ACC112 (cell line): ENCODE data around the gene NRL.

Experiments
- H2AFZ ChIP-seq: fragments of 200-600 bp; sonication (generic); one replicate; pipeline ENCODE4 v1.6.0; 2017; ENCODE audit warnings: antibody characterized with exemption, low read length; ENCODE audit not compliant: unreplicated experiment
- H3K27ac ChIP-seq: fragments of 200-600 bp; sonication (generic); 2 replicates; pipeline ENCODE4 v1.5.1; 2014; ENCODE audit warnings: low read depth, mild to moderate bottlenecking, antibody characterized with exemption, low read length, moderate library complexity
- H3K27me3 ChIP-seq: fragments of 200-600 bp; sonication (generic); 2 replicates; pipeline ENCODE4 v1.6.1; 2014; ENCODE audit warnings: mild to moderate bottlenecking, antibody characterized with exemption, low read length, moderate library complexity, mixed read lengths; ENCODE audit not compliant: insufficient read depth
- H3K36me3 ChIP-seq: fragments of 200-600 bp; sonication (generic); 2 replicates; pipeline ENCODE4 v1.6.1; 2016; ENCODE audit warnings: mild to moderate bottlenecking, antibody characterized with exemption, low read length, moderate library complexity, mixed read lengths; ENCODE audit not compliant: insufficient read depth
- H3K4me1 ChIP-seq: fragments of 200-600 bp; sonication (generic); one replicate; pipeline ENCODE4 v1.6.1; 2016; ENCODE audit warnings: low read length, mixed read lengths; ENCODE audit not compliant: insufficient read depth, unreplicated experiment, control insufficient read depth
- H3K4me3 ChIP-seq: fragments of 200-600 bp; sonication (generic); 2 replicates; pipeline ENCODE4 v1.5.1; 2014; ENCODE audit warnings: mild to moderate bottlenecking, low read depth, low read length
- H3K79me2 ChIP-seq: fragments of 200-600 bp; sonication (generic); one replicate; pipeline ENCODE4 v1.6.0; 2016; ENCODE audit warnings: low read length; ENCODE audit not compliant: control insufficient read depth, unreplicated experiment, insufficient read depth

Gene NRL

DNA sequence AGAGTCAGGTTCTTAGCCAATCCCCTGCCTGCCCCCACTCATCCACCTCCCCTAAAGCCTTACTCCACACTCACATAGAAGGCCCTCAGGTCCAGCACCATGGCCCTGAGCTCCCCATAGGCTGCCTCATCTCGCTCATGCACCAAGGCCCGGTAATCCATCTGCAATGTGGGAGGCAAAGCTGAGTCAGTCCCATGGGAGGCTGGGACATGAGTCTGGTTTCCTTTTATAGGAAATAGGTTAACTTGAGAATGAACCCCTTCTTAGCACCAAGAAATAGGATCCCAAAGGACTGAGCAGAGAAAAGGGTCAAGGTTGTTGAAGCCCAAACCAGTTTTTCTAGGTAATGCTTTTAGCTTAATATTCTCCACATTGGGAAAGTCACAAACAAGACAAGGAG, 28.8 kb upstream of the NRL start:
- Histone ChIP-seq H3K4me1 (peaks cover 48% of the 10 kb centered on the region), H3K79me2 (peaks cover 60% of the 10 kb centered on the region), H3K27ac (peak overlapping the region; percentile 68), H3K36me3 (peaks cover 26% of the 10 kb centered on the region), H2AFZ (no peak overlapping the region), H3K27me3 (no peaks in the 10 kb centered on the region), H3K4me3 (peak overlapping the region; percentile 40)

DNA sequence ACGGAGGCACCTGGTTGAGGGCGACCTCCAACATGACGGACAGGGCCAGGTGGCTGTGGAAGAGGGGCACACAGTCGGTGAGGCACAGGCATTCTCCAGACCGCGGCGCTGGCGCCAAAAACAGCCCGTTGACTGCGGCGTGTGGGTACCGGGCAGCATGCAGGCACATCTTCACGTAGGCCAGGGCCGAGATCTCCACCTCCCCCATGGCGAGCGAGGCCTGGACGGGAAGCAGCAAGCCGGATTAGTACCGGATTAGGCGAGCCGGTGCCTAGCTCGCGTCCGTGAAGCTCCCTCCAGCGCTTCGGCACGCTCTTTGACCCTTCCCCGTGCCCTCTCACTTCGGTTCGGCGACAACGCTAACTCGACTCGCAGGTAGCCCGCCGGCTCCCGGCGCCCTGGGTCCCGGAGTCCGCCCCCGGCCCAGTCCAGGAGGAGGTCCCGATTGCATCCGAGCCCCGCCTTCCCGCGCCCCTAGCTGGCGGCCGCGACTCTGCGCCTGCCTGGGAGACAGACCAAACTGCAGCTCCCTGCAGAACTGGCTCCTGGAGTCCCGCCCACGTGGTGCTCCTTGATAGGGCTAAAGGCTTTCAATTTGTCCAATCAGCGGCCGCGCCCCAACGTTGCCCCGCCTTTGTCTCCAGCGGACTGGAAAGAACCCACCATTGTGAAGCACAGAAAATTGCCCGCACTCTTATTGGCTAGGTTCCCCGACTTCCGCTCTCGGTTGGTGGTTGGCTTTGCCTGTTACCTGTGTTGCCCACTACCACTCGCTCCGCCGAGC, 26.5 kb upstream of the NRL start, which contains the start of gene EMC9:
EMC9 (minus strand) TSS at position 495 of the 784 bp plus-strand sequence; CDS start at position 208, 287 bp downstream.
- H3K79me2 ChIP-seq: peaks cover 69% of the 10 kb centered on the region
- peak within 1 kb of the TSS; percentile 60 for H3K27ac ChIP-seq
- H3K36me3 ChIP-seq: peaks cover 26% of the 10 kb centered on the region

DNA sequence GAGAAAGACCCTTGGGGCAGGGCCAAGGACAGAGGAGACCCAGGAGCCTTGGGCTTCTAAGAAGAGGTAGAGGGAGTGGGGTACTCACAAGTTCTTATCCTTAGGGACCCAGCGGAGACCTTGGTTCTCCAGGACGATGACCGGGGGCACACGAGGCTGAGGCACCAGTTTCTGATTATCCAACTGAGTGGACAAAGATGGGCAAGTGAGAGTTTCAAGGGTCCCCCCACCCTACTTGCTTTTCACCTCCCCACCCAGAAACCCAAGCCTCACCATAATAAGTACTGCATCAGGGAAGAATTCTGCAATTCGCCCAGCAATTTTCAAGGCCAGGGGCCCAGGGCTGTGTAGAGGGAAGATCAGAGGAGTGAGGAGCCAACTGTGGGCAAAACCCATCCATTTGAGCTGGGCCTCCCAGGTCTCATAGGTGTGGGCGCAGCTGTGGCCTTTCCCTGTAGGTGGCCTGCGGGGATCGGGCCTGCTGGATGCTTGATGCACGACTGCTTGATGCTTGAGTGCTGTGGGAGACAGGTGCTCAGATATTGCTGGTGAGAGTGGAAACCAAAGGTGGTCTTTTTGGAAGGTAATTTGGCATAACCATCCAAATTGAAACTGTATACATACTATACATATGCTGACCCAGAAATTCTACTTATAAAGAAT, 24.7 kb upstream of the NRL start:
- Histone ChIP-seq H2AFZ (no peak overlapping the region), H3K4me1 (peaks cover 48% of the 10 kb centered on the region), H3K27me3 (no peaks in the 10 kb centered on the region), H3K36me3 (peaks cover 21% of the 10 kb centered on the region), H3K79me2 (peaks cover 53% of the 10 kb centered on the region), H3K4me3 (peak overlapping the region; percentile 94), H3K27ac (no peak overlapping the region)

More for the DNA sequence above, 26.5 kb upstream of the NRL start, which contains the start of gene EMC9:
- Histone ChIP-seq H3K27me3 (no peaks in the 10 kb centered on the region), H2AFZ (peak within 1 kb of the TSS; percentile 57), H3K4me3 (peak within 1 kb of the TSS; percentile 94), H3K4me1 (peaks cover 60% of the 10 kb centered on the region)

DNA sequence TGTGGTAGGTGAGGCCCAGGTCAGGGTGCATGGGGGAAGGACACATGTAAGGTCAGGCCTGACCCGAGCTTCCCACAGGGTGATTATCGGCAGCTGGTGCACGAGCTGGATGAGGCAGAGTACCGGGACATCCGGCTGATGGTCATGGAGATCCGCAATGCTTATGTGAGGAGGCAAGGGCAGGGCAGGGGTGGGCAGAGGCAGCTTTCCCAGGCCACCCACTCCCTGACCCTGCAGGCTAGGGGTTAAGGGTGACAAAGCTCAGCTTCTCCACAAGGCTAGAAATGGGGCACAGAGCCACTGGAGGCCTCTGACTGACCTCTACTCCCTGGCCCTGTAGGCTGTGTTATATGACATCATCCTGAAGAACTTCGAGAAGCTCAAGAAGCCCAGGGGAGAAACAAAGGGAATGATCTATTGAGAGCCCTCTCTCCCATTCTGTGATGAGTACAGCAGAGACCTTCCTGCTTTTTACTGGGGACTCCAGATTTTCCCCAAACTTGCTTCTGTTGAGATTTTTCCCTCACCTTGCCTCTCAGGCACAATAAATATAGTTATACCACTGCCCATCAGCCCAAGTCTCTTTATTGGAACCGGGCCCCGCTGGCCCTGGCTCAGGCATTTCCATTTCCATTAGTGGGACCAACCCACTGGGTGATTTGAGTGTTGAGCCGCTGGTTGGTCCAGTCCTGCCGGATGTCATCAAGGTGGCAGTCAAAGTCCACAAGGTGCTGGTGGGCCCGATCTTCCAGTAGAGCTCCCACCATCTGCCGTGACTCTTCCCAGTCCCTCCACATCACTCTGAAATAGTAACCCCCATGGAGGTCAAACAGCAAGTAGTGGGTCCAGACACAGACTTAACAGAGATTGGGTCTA, 23.9 kb upstream of the NRL start:
- Histone ChIP-seq H2AFZ (no peak overlapping the region), H3K4me1 (peaks cover 40% of the 10 kb centered on the region), H3K79me2 (peaks cover 46% of the 10 kb centered on the region), H3K36me3 (peaks cover 14% of the 10 kb centered on the region), H3K27me3 (no peaks in the 10 kb centered on the region), H3K4me3 (peak overlapping the region; percentile 94; the same call in 1 of the 2 replicates), H3K27ac (0 out of 2 replicates have a peak overlapping the region, but pooled peaks have one; percentile 9)

DNA sequence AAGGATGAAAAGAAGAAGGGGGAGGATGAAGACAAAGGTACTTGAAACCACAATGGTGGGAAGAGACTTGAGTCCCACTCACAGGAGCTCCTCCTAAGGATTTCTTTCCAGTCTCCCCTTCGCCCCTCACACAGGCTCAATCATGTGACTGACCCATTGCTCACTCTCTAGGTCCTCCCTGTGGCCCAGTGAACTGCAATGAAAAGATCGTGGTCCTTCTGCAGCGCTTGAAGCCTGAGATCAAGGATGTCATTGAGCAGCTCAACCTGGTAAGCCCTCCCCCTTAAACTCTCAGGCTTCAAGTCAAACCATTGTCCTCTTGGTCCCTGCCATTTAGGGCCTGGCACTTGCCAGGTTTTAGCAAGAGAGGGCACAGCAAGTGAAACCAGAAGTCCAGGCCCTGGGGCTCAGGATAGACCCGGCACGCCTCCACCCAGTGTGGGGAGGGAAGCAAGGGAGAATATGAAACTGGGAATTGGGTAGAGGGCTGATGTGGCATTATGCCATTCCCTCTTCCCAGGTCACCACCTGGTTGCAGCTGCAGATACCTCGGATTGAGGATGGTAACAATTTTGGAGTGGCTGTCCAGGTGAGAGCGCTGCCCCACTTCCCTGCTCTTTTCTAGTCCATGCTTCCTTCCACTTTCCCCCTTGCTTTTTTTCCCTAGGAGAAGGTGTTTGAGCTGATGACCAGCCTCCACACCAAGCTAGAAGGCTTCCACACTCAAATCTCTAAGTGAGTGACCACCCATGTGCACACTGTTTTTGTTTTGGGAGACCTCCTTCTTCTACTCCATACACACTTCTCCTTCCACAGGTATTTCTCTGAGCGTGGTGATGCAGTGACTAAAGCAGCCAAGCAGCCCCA, 23.0 kb upstream of the NRL start:
- Histone ChIP-seq H3K4me1 (peaks cover 31% of the 10 kb centered on the region), H3K27me3 (no peaks in the 10 kb centered on the region), H3K36me3 (peaks cover 9% of the 10 kb centered on the region; the same call in 1 of the 2 replicates), H3K79me2 (peaks cover 46% of the 10 kb centered on the region), H3K4me3 (peak overlapping the region; percentile 93), H3K27ac (no peak overlapping the region), H2AFZ (no peak overlapping the region)

DNA sequence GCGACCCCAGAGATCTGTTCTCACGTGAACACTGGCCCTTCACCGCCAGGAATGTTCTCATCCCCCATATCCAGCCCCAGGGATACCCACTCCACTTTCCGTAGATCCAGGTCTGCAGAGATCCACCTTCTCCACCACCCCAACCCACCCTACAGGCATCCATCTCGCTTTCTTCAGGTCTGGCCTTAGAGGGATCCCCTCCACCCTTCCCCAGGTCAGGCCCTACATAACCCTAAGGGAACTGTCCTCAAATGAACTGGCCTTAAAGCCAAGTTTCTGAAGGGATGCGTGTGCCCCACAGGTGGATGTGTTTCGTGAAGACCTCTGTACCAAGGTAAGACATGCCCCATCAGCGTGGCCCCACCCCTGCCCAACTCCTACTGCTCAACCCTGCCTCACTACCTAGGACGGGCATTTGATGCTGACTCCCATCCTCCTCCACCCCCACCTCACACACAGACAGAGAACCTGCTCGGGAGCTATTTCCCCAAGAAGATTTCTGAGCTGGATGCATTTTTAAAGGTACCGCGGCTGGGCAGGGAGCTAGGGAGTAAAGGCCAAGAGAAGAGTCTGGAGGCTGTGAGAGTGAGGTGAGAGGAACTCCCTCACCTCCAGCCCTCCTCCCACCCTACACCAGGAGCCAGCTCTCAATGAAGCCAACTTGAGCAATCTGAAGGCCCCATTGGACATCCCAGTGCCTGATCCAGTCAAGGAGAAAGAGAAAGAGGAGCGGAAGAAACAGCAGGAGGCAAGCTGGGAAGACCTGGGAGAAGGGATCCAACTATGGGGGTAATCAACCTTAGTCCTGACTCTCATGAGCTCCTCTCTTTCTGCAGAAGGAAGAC, 22.2 kb upstream of the NRL start:
- Histone ChIP-seq H3K27ac (no peak overlapping the region), H2AFZ (no peak overlapping the region), H3K79me2 (peaks cover 46% of the 10 kb centered on the region), H3K36me3 (peaks cover 6% of the 10 kb centered on the region; the same call in 1 of the 2 replicates), H3K4me1 (peaks cover 30% of the 10 kb centered on the region), H3K27me3 (no peaks in the 10 kb centered on the region), H3K4me3 (peak overlapping the region; percentile 93)

DNA sequence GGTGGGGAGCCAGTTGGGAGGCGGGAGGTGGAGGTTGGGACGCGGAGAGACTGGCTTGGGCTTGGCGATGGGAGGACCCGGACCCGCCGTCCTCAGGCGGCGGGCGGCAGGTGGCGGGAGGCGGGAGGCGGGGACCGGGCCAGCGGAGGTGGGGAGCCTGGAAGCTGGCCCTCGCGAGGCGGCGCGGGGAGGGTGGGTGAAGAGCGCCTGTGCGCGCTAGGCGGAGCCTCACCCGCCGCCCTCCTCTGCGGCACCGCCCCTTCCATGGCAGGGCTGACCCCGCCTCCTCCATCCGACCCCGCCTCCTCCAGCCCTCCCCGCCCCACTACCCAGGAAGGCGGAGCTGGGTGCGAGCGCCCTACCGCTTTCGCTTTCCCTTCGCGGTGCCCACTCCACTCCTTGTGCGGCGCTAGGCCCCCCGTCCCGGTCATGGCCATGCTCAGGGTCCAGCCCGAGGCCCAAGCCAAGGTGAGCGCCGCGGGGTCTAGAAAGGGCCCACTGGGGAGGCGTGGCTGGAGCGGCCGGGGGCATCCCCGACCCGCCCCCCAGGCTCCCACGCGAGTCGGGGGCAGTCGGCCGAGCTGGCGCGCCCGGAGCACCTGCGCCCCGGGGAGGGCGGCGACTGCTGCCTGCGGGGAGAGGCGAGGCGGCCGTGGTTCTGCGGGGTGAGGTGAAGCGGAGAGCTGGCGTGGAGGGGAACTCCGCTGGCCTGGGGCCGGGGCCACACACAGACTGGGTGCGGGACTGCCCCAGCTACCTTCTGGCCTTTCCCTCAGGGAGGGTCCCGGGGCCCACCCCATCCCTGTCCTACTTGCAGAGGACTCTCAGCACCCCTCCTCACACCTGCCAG, 21.3 kb upstream of the NRL start, which contains the start of gene PSME1:
PSME1 (plus strand) TSS at position 361 of the 850 bp plus-strand sequence; CDS start at position 430, 69 bp downstream.
- peaks cover 45% of the 10 kb centered on the region for H3K79me2 ChIP-seq
- peaks cover 30% of the 10 kb centered on the region for H3K4me1 ChIP-seq
- peak within 1 kb of the TSS; percentile 93 for H3K4me3 ChIP-seq
- H3K36me3 ChIP-seq: peaks cover 6% of the 10 kb centered on the region; the same call in 1 of the 2 replicates
- peak within 1 kb of the TSS; percentile 62 for H2AFZ ChIP-seq
- peak within 1 kb of the TSS; percentile 54; the same call in 1 of the 2 replicates for H3K27ac ChIP-seq
- H3K27me3 ChIP-seq: no peaks in the 10 kb centered on the region

DNA sequence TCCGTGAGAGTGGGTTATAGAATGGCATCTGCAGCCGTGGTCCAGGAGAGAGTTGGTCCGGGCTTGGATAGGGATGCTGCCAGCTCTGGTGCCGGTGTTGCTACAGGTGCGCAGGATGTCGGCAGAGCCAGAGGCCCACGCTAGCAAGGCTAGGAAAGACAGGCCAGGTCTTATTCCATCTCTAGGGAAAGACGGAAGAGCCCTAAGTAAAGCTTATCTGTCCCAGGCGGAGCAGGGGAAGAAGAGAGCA, 20.8 kb upstream of the NRL start:
- peak overlapping the region; percentile 50 for H2AFZ ChIP-seq
- no peak overlapping the region for H3K27ac ChIP-seq
- H3K27me3 ChIP-seq: no peaks in the 10 kb centered on the region
- peaks cover 6% of the 10 kb centered on the region; the same call in 1 of the 2 replicates for H3K36me3 ChIP-seq
- H3K79me2 ChIP-seq: peaks cover 40% of the 10 kb centered on the region
- peak overlapping the region; percentile 93 for H3K4me3 ChIP-seq
- H3K4me1 ChIP-seq: peaks cover 30% of the 10 kb centered on the region
